MCF 10A (cell line): Measurements from ENCODE around the gene BLOC1S3. TPM values are rescaled to one million over a fixed set of nuclear protein-coding genes. Genes with fewer than 3 reads are reported as not detected.

Source experiments
- BruUV-seq: library from RNA; stranded (reverse); fragments of 400-500 nt; replicated peaks from 2 replicates; lab custom pipeline; 2021; lab: Mats Ljungman, UMichigan
- CTCF ChIA-PET: fragments of 300-600 bp; sonication (Branson Sonifier 250); formaldehyde crosslinking; extraction: SDS; loops from one replicate; lab custom pipeline; 2021; ENCODE audit warnings: antibody characterized with exemption, inconsistent platforms; lab: Yijun Ruan, JAX
- POLR2A ChIA-PET: fragments of 300-600, 350-650 bp; sonication (Branson Sonifier 250); formaldehyde crosslinking; extraction: SDS; loops from one replicate; lab custom pipeline; 2020; ENCODE audit warnings: antibody characterized with exemption, inconsistent platforms; lab: Yijun Ruan, JAX
- DNase-seq: peaks from one replicate; pipeline ENCODE4 v3.0.0-alpha.2; 2018; ENCODE audit not compliant: unreplicated experiment
- H3K27ac Mint-ChIP-seq: one replicate; pipeline ENCODE4 v1.8.0; 2022; ENCODE audit warnings: mild to moderate bottlenecking, low read depth, mixed read lengths; ENCODE audit not compliant: unreplicated experiment
- H3K27me3 Mint-ChIP-seq: one replicate; pipeline ENCODE4 v1.8.0; 2022; ENCODE audit warnings: mixed read lengths; ENCODE audit not compliant: insufficient read depth, unreplicated experiment
- H3K36me3 Mint-ChIP-seq: one replicate; pipeline ENCODE4 v1.8.0; 2022; ENCODE audit warnings: mild to moderate bottlenecking, moderate library complexity, mixed read lengths; ENCODE audit not compliant: insufficient read depth, unreplicated experiment
- H3K4me1 Mint-ChIP-seq: one replicate; pipeline ENCODE4 v1.8.0; 2022; ENCODE audit warnings: mixed read lengths; ENCODE audit not compliant: insufficient read depth, unreplicated experiment
- H3K4me3 Mint-ChIP-seq: one replicate; pipeline ENCODE4 v1.8.0; 2022; ENCODE audit warnings: mild to moderate bottlenecking, moderate library complexity, mixed read lengths; ENCODE audit not compliant: unreplicated experiment
- H3K9me3 Mint-ChIP-seq: one replicate; pipeline ENCODE4 v1.8.0; 2022; ENCODE audit warnings: mixed read lengths; ENCODE audit not compliant: unreplicated experiment
- intact Hi-C: fragments of 100-400 bp; cut with micrococcal nuclease; formaldehyde crosslinking; loops from 2 replicates; pipeline ENCODE4 v1.14.1; 2022
- total RNA-seq: library from RNA; stranded (reverse); gene quantifications from 2 replicates; pipeline ENCODE4 v1.2.3, GENCODE V29; 2022
- TF ChIP-seq, protein P1 (sequence below): fragments of 200-600 bp; IDR thresholded peaks from one replicate; pipeline ENCODE4 v1.8.0; 2022; ENCODE audit warnings: antibody characterized with exemption, mild to moderate bottlenecking; ENCODE audit not compliant: unreplicated experiment

Gene BLOC1S3
- total RNA-seq, 1 experiment from 2014 or later: 14.0 TPM

DNA sequence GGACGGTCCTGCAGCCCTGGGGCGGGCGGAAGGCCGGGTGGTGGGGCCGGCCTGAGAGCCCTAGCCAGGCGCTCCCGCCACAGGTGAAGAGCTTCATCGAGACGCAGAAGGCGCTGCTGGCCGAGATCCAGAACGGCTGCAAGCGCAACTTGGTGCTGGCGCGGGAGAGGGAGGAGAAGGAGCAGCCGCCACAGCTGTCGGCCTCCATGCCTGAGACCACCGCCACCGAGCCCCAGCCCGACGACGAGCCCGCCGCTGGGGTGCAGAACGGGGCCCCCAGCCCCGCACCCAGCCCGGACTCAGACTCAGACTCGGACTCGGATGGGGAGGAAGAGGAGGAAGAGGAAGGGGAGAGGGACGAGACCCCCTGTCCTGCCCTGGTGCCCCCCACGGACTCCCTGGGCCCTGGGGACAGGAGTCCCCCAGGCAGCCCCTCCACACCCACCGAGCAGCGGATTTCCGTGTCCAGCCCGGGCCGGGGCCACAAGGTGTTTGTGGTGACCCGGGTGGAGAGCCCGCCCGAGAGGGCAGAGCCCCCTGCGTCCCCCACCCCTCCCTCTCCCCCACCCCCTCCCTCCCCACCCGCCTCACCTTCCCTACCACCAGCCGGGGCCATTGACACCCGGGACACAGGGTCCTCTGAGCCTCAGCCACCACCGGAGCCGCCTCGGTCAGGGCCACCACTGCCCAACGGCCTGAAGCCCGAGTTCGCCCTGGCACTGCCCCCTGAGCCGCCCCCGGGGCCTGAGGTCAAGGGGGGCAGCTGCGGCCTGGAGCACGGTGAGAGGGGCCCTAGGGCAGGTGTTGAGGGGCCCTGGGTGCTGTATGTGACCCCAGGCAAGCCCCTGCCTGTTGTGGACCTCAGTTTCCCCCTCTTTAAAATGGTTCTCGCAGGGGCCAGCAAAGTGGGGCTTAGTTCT is 33.1 kb upstream of the BLOC1S3 start:
- H3K9me3 Mint-ChIP-seq: no peaks in the 10 kb centered on the region
- no peak overlapping the region for H3K27ac Mint-ChIP-seq
- intact Hi-C loops: no loop called here
- no peak overlapping the region for H3K4me3 Mint-ChIP-seq
- TF ChIP-seq, protein P1, sequence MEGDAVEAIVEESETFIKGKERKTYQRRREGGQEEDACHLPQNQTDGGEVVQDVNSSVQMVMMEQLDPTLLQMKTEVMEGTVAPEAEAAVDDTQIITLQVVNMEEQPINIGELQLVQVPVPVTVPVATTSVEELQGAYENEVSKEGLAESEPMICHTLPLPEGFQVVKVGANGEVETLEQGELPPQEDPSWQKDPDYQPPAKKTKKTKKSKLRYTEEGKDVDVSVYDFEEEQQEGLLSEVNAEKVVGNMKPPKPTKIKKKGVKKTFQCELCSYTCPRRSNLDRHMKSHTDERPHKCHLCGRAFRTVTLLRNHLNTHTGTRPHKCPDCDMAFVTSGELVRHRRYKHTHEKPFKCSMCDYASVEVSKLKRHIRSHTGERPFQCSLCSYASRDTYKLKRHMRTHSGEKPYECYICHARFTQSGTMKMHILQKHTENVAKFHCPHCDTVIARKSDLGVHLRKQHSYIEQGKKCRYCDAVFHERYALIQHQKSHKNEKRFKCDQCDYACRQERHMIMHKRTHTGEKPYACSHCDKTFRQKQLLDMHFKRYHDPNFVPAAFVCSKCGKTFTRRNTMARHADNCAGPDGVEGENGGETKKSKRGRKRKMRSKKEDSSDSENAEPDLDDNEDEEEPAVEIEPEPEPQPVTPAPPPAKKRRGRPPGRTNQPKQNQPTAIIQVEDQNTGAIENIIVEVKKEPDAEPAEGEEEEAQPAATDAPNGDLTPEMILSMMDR: no peak
- H3K36me3 Mint-ChIP-seq: peaks cover 25% of the 10 kb centered on the region
- POLR2A ChIA-PET: interaction anchor here (0.6 kb wide), 1 partner anchor 25 kb away, joined by 3 read pairs; no protein-coding TSS in a partner anchor
- CTCF ChIA-PET: no interaction called here
- no peaks in the 10 kb centered on the region for H3K4me1 Mint-ChIP-seq
- H3K27me3 Mint-ChIP-seq: no peaks in the 10 kb centered on the region
- BruUV-seq: no TSS peak
- no peak for DNase-seq

DNA sequence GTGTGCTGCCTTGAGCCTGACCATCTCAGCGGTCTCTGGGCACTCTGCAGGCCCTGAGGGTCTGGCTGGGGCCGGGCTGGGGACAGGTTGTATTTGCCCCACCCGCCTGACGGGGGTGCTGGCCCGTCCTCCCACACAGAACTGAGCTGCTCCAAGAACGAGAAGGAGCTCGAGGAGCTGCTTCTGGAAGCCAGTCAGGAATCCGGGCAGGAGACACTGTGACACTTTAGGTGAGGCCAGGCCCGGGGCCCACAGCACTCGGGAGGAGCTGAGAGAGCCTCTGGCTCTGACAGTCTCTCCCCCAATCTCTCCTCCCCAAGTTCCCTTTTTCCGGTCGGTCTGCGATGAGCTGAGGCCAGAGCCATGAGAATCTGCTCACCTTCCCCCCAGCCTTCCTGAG is 32.3 kb upstream of the BLOC1S3 start:
- H3K4me3 Mint-ChIP-seq: no peak overlapping the region
- TF ChIP-seq, protein P1: no peak
- POLR2A ChIA-PET: interaction anchor here (0.6 kb wide), 2 partner anchors 25 to 111 kb away, joined by 3 read pairs; no protein-coding TSS in a partner anchor

DNA sequence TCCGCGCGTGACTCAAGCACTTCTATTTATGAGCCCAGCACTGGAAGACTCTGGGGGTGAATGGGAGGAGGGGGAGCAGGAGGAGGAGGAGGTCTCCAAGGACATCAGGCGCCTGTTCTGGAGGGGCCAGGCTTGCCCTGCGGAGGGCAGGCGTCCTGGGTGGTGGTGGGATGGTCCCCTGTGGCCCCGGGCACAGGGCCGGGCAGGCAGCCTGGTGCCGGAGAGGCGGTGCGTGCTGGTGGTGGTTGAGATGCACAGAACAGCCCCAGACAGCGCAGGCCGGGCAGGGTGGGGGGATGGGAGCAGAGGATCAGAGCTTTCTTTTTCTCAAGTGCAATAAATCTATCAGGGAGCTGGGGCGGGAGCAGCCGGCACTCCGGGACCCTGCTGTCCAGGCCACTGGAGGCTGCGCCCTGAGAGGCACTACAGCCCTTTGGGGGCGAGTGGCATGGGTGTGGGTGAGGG is 31.8 kb upstream of the BLOC1S3 start:
- no peak overlapping the region for H3K27ac Mint-ChIP-seq
- CTCF ChIA-PET: interaction anchor here (0.9 kb wide), 1 partner anchor 21 kb away, joined by 3 read pairs; no protein-coding TSS in a partner anchor
- H3K27me3 Mint-ChIP-seq: no peaks in the 10 kb centered on the region
- no peaks in the 10 kb centered on the region for H3K9me3 Mint-ChIP-seq
- BruUV-seq: no TSS peak
- DNase-seq: no peak
- peaks cover 5% of the 10 kb centered on the region for H3K4me1 Mint-ChIP-seq
- POLR2A ChIA-PET: interaction anchor here (0.6 kb wide), 1 partner anchor 111 kb away, joined by 3 read pairs; no protein-coding TSS in a partner anchor
- intact Hi-C loops: no loop called here
- TF ChIP-seq, protein P1: no peak
- peaks cover 22% of the 10 kb centered on the region for H3K36me3 Mint-ChIP-seq
- no peak overlapping the region for H3K4me3 Mint-ChIP-seq

More for the DNA sequence above, 32.3 kb upstream of the BLOC1S3 start:
- no peak overlapping the region for H3K27ac Mint-ChIP-seq
- intact Hi-C loops: no loop called here
- BruUV-seq: no TSS peak
- no peaks in the 10 kb centered on the region for H3K27me3 Mint-ChIP-seq
- CTCF ChIA-PET: interaction anchor here (0.9 kb wide), 1 partner anchor 21 kb away, joined by 3 read pairs; no protein-coding TSS in a partner anchor
- H3K36me3 Mint-ChIP-seq: peaks cover 22% of the 10 kb centered on the region
- no peak for DNase-seq
- H3K4me1 Mint-ChIP-seq: peaks cover 1% of the 10 kb centered on the region
- H3K9me3 Mint-ChIP-seq: no peaks in the 10 kb centered on the region
